CD8-positive, alpha-beta memory T cell (primary cell): Measurements from ENCODE around the gene MAVS. TPM values are rescaled to one million over a fixed set of nuclear protein-coding genes. Genes with fewer than 3 reads are reported as not detected.
A peak's percentile ranks its signal among the peaks of the same experiment; 100 is the strongest.

Experiments
- CTCF ChIA-PET: fragments of 350-600 bp; sonication (Branson Sonifier 250); formaldehyde crosslinking; loops from one replicate; lab custom pipeline; 2021; ENCODE audit warnings: antibody characterized with exemption; lab: Charles Lee
- POLR2A ChIA-PET: fragments of 350-600 bp; sonication (Branson Sonifier 250); formaldehyde crosslinking; loops from one replicate; lab custom pipeline; 2021; ENCODE audit warnings: antibody characterized with exemption; lab: Charles Lee
- DNase-seq, 5 donors: peaks; one replicate each; pipeline versions ENCODE4 v3.0.0 to v3.0.0-alpha.2; 2020 to 2022; ENCODE audit warnings: mixed read lengths in 1 of 5
- H3K27ac ChIP-seq: one replicate; pipeline ENCODE4 v1.7.0; 2013; ENCODE audit warnings: low read depth, mild to moderate bottlenecking, low read length, moderate library complexity
- H3K27me3 ChIP-seq: 2 replicates; pipeline ENCODE4 v1.7.0; 2013; ENCODE audit warnings: low read length, mild to moderate bottlenecking; ENCODE audit not compliant: insufficient read depth, poor library complexity, severe bottlenecking
- H3K36me3 ChIP-seq: 2 replicates; pipeline ENCODE4 v1.7.0; 2013; ENCODE audit warnings: mild to moderate bottlenecking, low read length, moderate library complexity; ENCODE audit not compliant: insufficient read depth
- H3K4me1 ChIP-seq: 2 replicates; pipeline ENCODE4 v1.7.0; 2013; ENCODE audit warnings: mild to moderate bottlenecking, low read length, moderate library complexity; ENCODE audit not compliant: insufficient read depth
- H3K4me3 ChIP-seq: 2 replicates; pipeline ENCODE4 v1.7.0; 2013; ENCODE audit warnings: mild to moderate bottlenecking, low read length
- H3K9me3 ChIP-seq: 2 replicates; pipeline ENCODE4 v1.7.0; 2013; ENCODE audit warnings: mild to moderate bottlenecking, low read length
- H3K27ac Mint-ChIP-seq, 8 donors: one replicate each; pipeline ENCODE4 v1.8.0; 2020 to 2021; ENCODE audit warnings: mixed read lengths in 8 of 8, mild to moderate bottlenecking in 6 of 8, inconsistent platforms in 3 of 8, moderate library complexity in 3 of 8
- H3K27me3 Mint-ChIP-seq, 2 donors: one replicate each; pipeline ENCODE4 v1.8.0; 2020 to 2021; ENCODE audit warnings: mixed read lengths in 2 of 2, mild to moderate bottlenecking in 1 of 2, moderate library complexity in 1 of 2
- H3K36me3 Mint-ChIP-seq, 3 donors: one replicate each; pipeline ENCODE4 v1.8.0; 2020 to 2021; ENCODE audit warnings: mixed read lengths in 3 of 3, inconsistent platforms in 1 of 3, mild to moderate bottlenecking in 1 of 3
- H3K4me1 Mint-ChIP-seq, 3 donors: one replicate each; pipeline ENCODE4 v1.8.0; 2020 to 2021; ENCODE audit warnings: mixed read lengths in 3 of 3, inconsistent platforms in 1 of 3, mild to moderate bottlenecking in 1 of 3
- H3K4me3 Mint-ChIP-seq, 7 donors: one replicate each; pipeline ENCODE4 v1.8.0; 2020 to 2021; ENCODE audit warnings: mixed read lengths in 7 of 7, mild to moderate bottlenecking in 6 of 7, moderate library complexity in 4 of 7, inconsistent platforms in 2 of 7
- H3K9me3 Mint-ChIP-seq, 5 donors: one replicate each; pipeline ENCODE4 v1.8.0; 2020 to 2022; ENCODE audit warnings: mixed read lengths in 5 of 5, mild to moderate bottlenecking in 3 of 5, moderate library complexity in 2 of 5, inconsistent platforms in 1 of 5
- polyA plus RNA-seq: library from polyadenylated mRNA; unstranded; fragments of 300-500 nt; fragmentation: Illumina TruSeq; gene quantifications from one replicate; pipeline ENCODE4 v1.2.3, GENCODE V29; 2021
- total RNA-seq, 2 experiments: library from RNA; stranded (reverse); gene quantifications; one replicate each; pipeline ENCODE4 v1.2.3, GENCODE V29; 2021

Gene MAVS
- total and polyA plus RNA-seq, 3 experiments from 2014 or later: 8.1 to 34.8 (median 34.3) TPM

GRCh38 chr20:3854462-3854871, 7.8 kb downstream of the MAVS start:
- CTCF ChIA-PET: interaction anchor here (0.7 to 3.9 kb wide), 27 partner anchors 9 to 231 kb away, joined by 3 to 33 read pairs (median 5); partner anchors contain the start of genes ADISSP, AP5S1 and CENPB
- Mint-ChIP-seq H3K4me3 (no peak overlapping the region), H3K4me1 (peaks cover 11 to 20% (median 15%) of the 10 kb centered on the region in 3 donors), H3K36me3 (peaks cover 0 to 41% (median 5%) of the 10 kb centered on the region in 3 donors), H3K27me3 (no peaks in the 10 kb centered on the region), H3K27ac (peak overlapping the region in 2 of 8 donors; percentile 24 to 48), H3K9me3 (no peaks in the 10 kb centered on the region)
- peaks cover 3% of the 10 kb centered on the region for H3K4me1 ChIP-seq
- H3K9me3 ChIP-seq: no peaks in the 10 kb centered on the region
- POLR2A ChIA-PET: interaction anchor here (0.6 to 1.0 kb wide), 3 partner anchors 33 to 87 kb away, joined by 3 to 5 read pairs (median 4); partner anchors contain the start of genes ADISSP and CENPB
- no peaks in the 10 kb centered on the region for H3K27me3 ChIP-seq
- no peak for DNase-seq
- no peak overlapping the region for H3K4me3 ChIP-seq
- no peak overlapping the region for H3K27ac ChIP-seq
- H3K36me3 ChIP-seq: peaks cover 15% of the 10 kb centered on the region

GRCh38 chr20:3857405-3857804, 10.8 kb downstream of the MAVS start:
- Mint-ChIP-seq H3K27me3 (no peaks in the 10 kb centered on the region), H3K27ac (peak overlapping the region in 1 of 8 donors; percentile 21), H3K9me3 (no peaks in the 10 kb centered on the region), H3K36me3 (peaks cover 2 to 64% (median 8%) of the 10 kb centered on the region in 3 donors), H3K4me1 (peaks cover 7 to 17% (median 15%) of the 10 kb centered on the region in 3 donors), H3K4me3 (no peak overlapping the region)
- POLR2A ChIA-PET: interaction anchor here (0.6 kb wide), 3 partner anchors 35 to 78 kb away, joined by 3 to 5 read pairs (median 3); no protein-coding TSS in a partner anchor
- peaks cover 3% of the 10 kb centered on the region for H3K4me1 ChIP-seq
- H3K36me3 ChIP-seq: peaks cover 27% of the 10 kb centered on the region
- DNase-seq: no peak
- CTCF ChIA-PET: interaction anchor here (1.1 to 1.5 kb wide), 2 partner anchors 71 to 89 kb away, joined by 3 read pairs; partner anchors contain the start of gene CENPB
- H3K27ac ChIP-seq: no peak overlapping the region
- no peak overlapping the region for H3K4me3 ChIP-seq
- H3K9me3 ChIP-seq: no peaks in the 10 kb centered on the region
- H3K27me3 ChIP-seq: no peaks in the 10 kb centered on the region

DNA sequence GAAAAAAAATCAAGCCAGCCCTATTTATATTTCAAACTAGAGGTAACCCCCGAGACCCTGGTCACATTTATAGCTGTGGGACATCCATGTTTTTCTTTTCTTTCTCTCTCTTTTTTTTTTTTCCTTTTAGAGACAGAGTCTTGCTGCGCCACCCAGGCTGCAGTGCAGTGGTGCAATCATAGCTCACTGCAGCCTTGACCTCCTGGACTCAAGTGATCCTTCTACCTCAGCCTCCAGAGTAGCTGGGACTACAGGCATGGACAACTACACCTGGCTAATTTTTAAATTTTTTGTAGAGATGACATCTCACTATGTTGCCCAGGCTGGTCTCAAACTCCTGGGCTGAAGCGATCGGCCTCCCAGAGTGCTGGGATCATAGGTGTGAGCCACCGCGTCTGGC, 12.1 kb downstream of the MAVS start:
- Mint-ChIP-seq H3K27me3 (no peaks in the 10 kb centered on the region), H3K4me1 (peaks cover 7 to 17% (median 15%) of the 10 kb centered on the region in 3 donors), H3K36me3 (peaks cover 11 to 77% (median 17%) of the 10 kb centered on the region in 3 donors), H3K9me3 (no peaks in the 10 kb centered on the region), H3K27ac (no peak overlapping the region), H3K4me3 (no peak overlapping the region)
- no peak overlapping the region for H3K4me3 ChIP-seq
- ChIA-PET POLR2A (interaction anchor here (0.6 to 0.7 kb wide), 2 partner anchors 32 to 51 kb away, joined by 4 to 5 read pairs; no protein-coding TSS in a partner anchor), CTCF (interaction anchor here (1.2 kb wide), 2 partner anchors 72 to 182 kb away, joined by 3 read pairs; partner anchors contain the start of gene CENPB)
- peaks cover 39% of the 10 kb centered on the region for H3K36me3 ChIP-seq
- H3K27ac ChIP-seq: no peak overlapping the region
- no peaks in the 10 kb centered on the region for H3K9me3 ChIP-seq
- H3K27me3 ChIP-seq: no peaks in the 10 kb centered on the region
- no peak for DNase-seq
- peaks cover 3% of the 10 kb centered on the region for H3K4me1 ChIP-seq

DNA sequence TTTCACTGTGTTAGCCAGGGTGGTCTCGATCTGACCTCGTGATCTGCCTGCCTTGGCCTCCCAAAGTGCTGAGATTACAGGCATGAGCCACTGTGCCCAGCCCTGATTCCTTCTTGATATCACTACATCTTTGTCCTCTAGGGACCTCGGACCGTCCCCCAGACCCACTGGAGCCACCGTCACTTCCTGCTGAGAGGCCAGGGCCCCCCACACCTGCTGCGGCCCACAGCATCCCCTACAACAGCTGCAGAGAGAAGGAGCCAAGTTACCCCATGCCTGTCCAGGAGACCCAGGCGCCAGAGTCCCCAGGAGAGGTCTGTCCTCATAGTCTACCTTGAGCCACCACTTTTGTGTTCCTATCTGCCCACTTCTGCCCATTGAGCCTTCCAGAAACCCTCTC, 14.6 kb downstream of the MAVS start:
- no peak overlapping the region for H3K4me3 Mint-ChIP-seq
- no peak overlapping the region for H3K27ac ChIP-seq
- POLR2A ChIA-PET: no interaction called here

GRCh38 chr20:3862333-3862732, 15.7 kb downstream of the MAVS start:
- H3K9me3 Mint-ChIP-seq: no peaks in the 10 kb centered on the region
- Histone ChIP-seq H3K4me3 (no peak overlapping the region), H3K27me3 (no peaks in the 10 kb centered on the region), H3K4me1 (no peaks in the 10 kb centered on the region), H3K9me3 (no peaks in the 10 kb centered on the region), H3K36me3 (peaks cover 47% of the 10 kb centered on the region), H3K27ac (no peak overlapping the region)
- no peaks in the 10 kb centered on the region for H3K27me3 Mint-ChIP-seq
- peak overlapping the region in 3 of 8 donors; percentile 40 to 63 (median 51) for H3K27ac Mint-ChIP-seq
- no peak overlapping the region for H3K4me3 Mint-ChIP-seq
- DNase-seq: no peak
- ChIA-PET CTCF (no interaction called here), POLR2A (no interaction called here)
- peaks cover 11 to 87% (median 17%) of the 10 kb centered on the region in 3 donors for H3K36me3 Mint-ChIP-seq
- H3K4me1 Mint-ChIP-seq: peaks cover 0 to 4% (median 3%) of the 10 kb centered on the region in 3 donors

More for the DNA sequence above, 14.6 kb downstream of the MAVS start:
- H3K27me3 ChIP-seq: no peaks in the 10 kb centered on the region
- DNase-seq: no peak
- H3K27ac Mint-ChIP-seq: peak overlapping the region in 2 of 8 donors; percentile 29 to 76
- H3K27me3 Mint-ChIP-seq: no peaks in the 10 kb centered on the region
- H3K4me1 Mint-ChIP-seq: peaks cover 2 to 9% (median 7%) of the 10 kb centered on the region in 3 donors
- no peak overlapping the region for H3K4me3 ChIP-seq
- no peaks in the 10 kb centered on the region for H3K9me3 ChIP-seq
- peaks cover 11 to 86% (median 19%) of the 10 kb centered on the region in 3 donors for H3K36me3 Mint-ChIP-seq
- no peaks in the 10 kb centered on the region for H3K4me1 ChIP-seq
- CTCF ChIA-PET: no interaction called here
- peaks cover 52% of the 10 kb centered on the region for H3K36me3 ChIP-seq
- no peaks in the 10 kb centered on the region for H3K9me3 Mint-ChIP-seq

GRCh38 chr20:3863317-3863716, 16.7 kb downstream of the MAVS start:
- POLR2A ChIA-PET: no interaction called here
- CTCF ChIA-PET: interaction anchor here (0.8 kb wide), 1 partner anchor 44 kb away, joined by 3 read pairs; no protein-coding TSS in a partner anchor

GRCh38 chr20:3864518-3864917, 17.9 kb downstream of the MAVS start:
- Mint-ChIP-seq H3K27ac (no peak overlapping the region), H3K27me3 (no peaks in the 10 kb centered on the region), H3K9me3 (no peaks in the 10 kb centered on the region), H3K4me1 (no peaks in the 10 kb centered on the region), H3K36me3 (peaks cover 11 to 78% (median 15%) of the 10 kb centered on the region in 3 donors), H3K4me3 (no peak overlapping the region)
- Histone ChIP-seq H3K9me3 (no peaks in the 10 kb centered on the region), H3K36me3 (peaks cover 37% of the 10 kb centered on the region), H3K4me3 (no peak overlapping the region), H3K27me3 (no peaks in the 10 kb centered on the region), H3K4me1 (no peaks in the 10 kb centered on the region), H3K27ac (no peak overlapping the region)
- no peak for DNase-seq
- CTCF ChIA-PET: interaction anchor here (1.4 kb wide), 1 partner anchor 9 kb away, joined by 3 read pairs; no protein-coding TSS in a partner anchor
- POLR2A ChIA-PET: no interaction called here

More at GRCh38 chr20:3863317-3863716, 16.7 kb downstream of the MAVS start:
- Histone ChIP-seq H3K4me1 (no peaks in the 10 kb centered on the region), H3K27ac (no peak overlapping the region), H3K9me3 (no peaks in the 10 kb centered on the region), H3K4me3 (no peak overlapping the region), H3K36me3 (peaks cover 38% of the 10 kb centered on the region), H3K27me3 (no peaks in the 10 kb centered on the region)
- Mint-ChIP-seq H3K27me3 (no peaks in the 10 kb centered on the region), H3K9me3 (no peaks in the 10 kb centered on the region), H3K4me1 (no peaks in the 10 kb centered on the region), H3K27ac (peak overlapping the region in 3 of 8 donors; percentile 40 to 56 (median 55)), H3K36me3 (peaks cover 11 to 86% (median 15%) of the 10 kb centered on the region in 3 donors), H3K4me3 (no peak overlapping the region)
- no peak for DNase-seq
